Measurements from ENCODE around the gene CLEC3B. TPM values are rescaled to one million over a fixed set of nuclear protein-coding genes. Genes with fewer than 3 reads are reported as not detected.

CLEC3B gene
- total RNA-seq, 2 experiments from 2014 or later = 0.34 to 0.36 TPM

- TF ChIP-seq, protein P1, sequence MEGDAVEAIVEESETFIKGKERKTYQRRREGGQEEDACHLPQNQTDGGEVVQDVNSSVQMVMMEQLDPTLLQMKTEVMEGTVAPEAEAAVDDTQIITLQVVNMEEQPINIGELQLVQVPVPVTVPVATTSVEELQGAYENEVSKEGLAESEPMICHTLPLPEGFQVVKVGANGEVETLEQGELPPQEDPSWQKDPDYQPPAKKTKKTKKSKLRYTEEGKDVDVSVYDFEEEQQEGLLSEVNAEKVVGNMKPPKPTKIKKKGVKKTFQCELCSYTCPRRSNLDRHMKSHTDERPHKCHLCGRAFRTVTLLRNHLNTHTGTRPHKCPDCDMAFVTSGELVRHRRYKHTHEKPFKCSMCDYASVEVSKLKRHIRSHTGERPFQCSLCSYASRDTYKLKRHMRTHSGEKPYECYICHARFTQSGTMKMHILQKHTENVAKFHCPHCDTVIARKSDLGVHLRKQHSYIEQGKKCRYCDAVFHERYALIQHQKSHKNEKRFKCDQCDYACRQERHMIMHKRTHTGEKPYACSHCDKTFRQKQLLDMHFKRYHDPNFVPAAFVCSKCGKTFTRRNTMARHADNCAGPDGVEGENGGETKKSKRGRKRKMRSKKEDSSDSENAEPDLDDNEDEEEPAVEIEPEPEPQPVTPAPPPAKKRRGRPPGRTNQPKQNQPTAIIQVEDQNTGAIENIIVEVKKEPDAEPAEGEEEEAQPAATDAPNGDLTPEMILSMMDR (IDR thresholded peaks at IDR 0.05) = no peak
- Mint-ChIP-seq H3K27me3 (no peaks in the 10 kb centered on the region), H3K36me3 (ENCODE audit: low read depth) (peaks cover 94% of the 10 kb centered on the region), H3K27ac (peak overlapping the region; percentile 53), H3K9me3 (no peaks in the 10 kb centered on the region), H3K4me3 (no peak overlapping the region), H3K4me1 (ENCODE audit: low read depth) (peaks cover 59% of the 10 kb centered on the region)
- peaks cover 30% of the 10 kb centered on the region for H3K4me1 ChIP-seq (ENCODE audit: insufficient read depth, low read length)
- intact Hi-C loops (cut with DNase I, micrococcal nuclease) = no loop called here
- no peaks in the 10 kb centered on the region for H3K27me3 ChIP-seq (ENCODE audit: control insufficient read depth in 1 of 2, insufficient read depth in 2 of 2, low read length in 2 of 2)
- no peak overlapping the region for H3K27ac ChIP-seq (ENCODE audit: low read depth in 1 of 2, low read length in 2 of 2)
- H3K36me3 ChIP-seq (ENCODE audit: insufficient read depth, low read length) = peaks cover 63% of the 10 kb centered on the region
- ATAC-seq (ENCODE audit: poor library complexity) = no peak
- H3K9me3 ChIP-seq (ENCODE audit: control insufficient read depth in 1 of 2, insufficient read depth in 1 of 2, low read length in 2 of 2) = no peaks in the 10 kb centered on the region
- ChIA-PET CTCF (interaction anchor here (0.7 to 1.0 kb wide), 2 partner anchors 12 to 185 kb away, joined by 3 read pairs; no protein-coding TSS in a partner anchor), POLR2A (no interaction called here)
- DNase-seq = no peak
- no peak overlapping the region for H3K4me3 ChIP-seq (ENCODE audit: low read length)
Measured at GRCh38 chr3:44993471-44994205, 32.5 kb upstream of the CLEC3B start.

GRCh38 chr3:44995142-44995770 lies 30.8 kb upstream of the CLEC3B start:
- no peak overlapping the region for H3K4me3 ChIP-seq (ENCODE audit: low read length)
- peaks cover 62% of the 10 kb centered on the region for H3K36me3 ChIP-seq (ENCODE audit: insufficient read depth, low read length)
- peak overlapping the region; percentile 12 for H3K27ac Mint-ChIP-seq
- peaks cover 30% of the 10 kb centered on the region for H3K4me1 ChIP-seq (ENCODE audit: insufficient read depth, low read length)
- TF ChIP-seq, protein P1 (IDR thresholded peaks at IDR 0.05) = no peak
- DNase-seq (no peak), ATAC-seq (ENCODE audit: poor library complexity) (no peak)
- no peaks in the 10 kb centered on the region for H3K27me3 ChIP-seq (ENCODE audit: control insufficient read depth in 1 of 2, insufficient read depth in 2 of 2, low read length in 2 of 2)
- peaks cover 94% of the 10 kb centered on the region for H3K36me3 Mint-ChIP-seq (ENCODE audit: low read depth)
- no peaks in the 10 kb centered on the region for H3K27me3 Mint-ChIP-seq
- POLR2A ChIA-PET = no interaction called here
- H3K4me3 Mint-ChIP-seq = no peak overlapping the region
- no peaks in the 10 kb centered on the region for H3K9me3 Mint-ChIP-seq
- H3K27ac ChIP-seq (ENCODE audit: low read depth in 1 of 2, low read length in 2 of 2) = no peak overlapping the region
- H3K9me3 ChIP-seq (ENCODE audit: control insufficient read depth in 1 of 2, insufficient read depth in 1 of 2, low read length in 2 of 2) = no peaks in the 10 kb centered on the region
- peaks cover 48% of the 10 kb centered on the region for H3K4me1 Mint-ChIP-seq (ENCODE audit: low read depth)
- CTCF ChIA-PET = no interaction called here
- intact Hi-C loops (cut with DNase I, micrococcal nuclease) = no loop called here

GRCh38 chr3:44996556-44996969 lies 29.5 kb upstream of the CLEC3B start:
- ChIA-PET CTCF (no interaction called here), POLR2A (interaction anchor here (1.2 kb wide), 1 partner anchor 9 kb away, joined by 3 read pairs; no protein-coding TSS in a partner anchor)
- intact Hi-C loops (cut with DNase I, micrococcal nuclease) = no loop called here
- no peak overlapping the region for H3K4me3 Mint-ChIP-seq
- TF ChIP-seq, protein P1 (IDR thresholded peaks at IDR 0.05) = no peak
- peaks cover 62% of the 10 kb centered on the region for H3K36me3 ChIP-seq (ENCODE audit: insufficient read depth, low read length)
- H3K9me3 ChIP-seq (ENCODE audit: control insufficient read depth in 1 of 2, insufficient read depth in 1 of 2, low read length in 2 of 2) = no peaks in the 10 kb centered on the region
- H3K9me3 Mint-ChIP-seq = no peaks in the 10 kb centered on the region
- no peak overlapping the region for H3K4me3 ChIP-seq (ENCODE audit: low read length)
- DNase-seq = no peak
- peaks cover 19% of the 10 kb centered on the region for H3K4me1 ChIP-seq (ENCODE audit: insufficient read depth, low read length)
- no peak for ATAC-seq (ENCODE audit: poor library complexity)
- H3K27ac Mint-ChIP-seq = no peak overlapping the region
- no peaks in the 10 kb centered on the region for H3K27me3 ChIP-seq (ENCODE audit: control insufficient read depth in 1 of 2, insufficient read depth in 2 of 2, low read length in 2 of 2)
- H3K36me3 Mint-ChIP-seq (ENCODE audit: low read depth) = peaks cover 93% of the 10 kb centered on the region
- H3K4me1 Mint-ChIP-seq (ENCODE audit: low read depth) = peaks cover 37% of the 10 kb centered on the region
- no peaks in the 10 kb centered on the region for H3K27me3 Mint-ChIP-seq
- H3K27ac ChIP-seq (ENCODE audit: low read depth in 1 of 2, low read length in 2 of 2) = no peak overlapping the region
